Esophagus squamous epithelium (tissue), 4 donors: ENCODE results near the gene SOX12.

Source experiments
- POLR2A ChIP-seq, 4 donors: fragments of 450-650 bp; IDR thresholded peaks; one replicate each; pipeline ENCODE4 v1.6.1; 2017; ENCODE audit warnings: antibody characterized with exemption in 4 of 4, mild to moderate bottlenecking in 4 of 4, moderate library complexity in 3 of 4
- TF ChIP-seq, protein P1 (sequence below), 6 experiments: fragments of 450-650 bp in 4 of 6; fragments of 200-600 bp in 2 of 6; sonication (generic) in 2 of 6; IDR thresholded peaks; one replicate each; pipeline ENCODE4 v1.5.1; 2016 to 2019; ENCODE audit warnings: antibody characterized with exemption in 6 of 6, mild to moderate bottlenecking in 4 of 6, moderate library complexity in 4 of 6

DNA sequence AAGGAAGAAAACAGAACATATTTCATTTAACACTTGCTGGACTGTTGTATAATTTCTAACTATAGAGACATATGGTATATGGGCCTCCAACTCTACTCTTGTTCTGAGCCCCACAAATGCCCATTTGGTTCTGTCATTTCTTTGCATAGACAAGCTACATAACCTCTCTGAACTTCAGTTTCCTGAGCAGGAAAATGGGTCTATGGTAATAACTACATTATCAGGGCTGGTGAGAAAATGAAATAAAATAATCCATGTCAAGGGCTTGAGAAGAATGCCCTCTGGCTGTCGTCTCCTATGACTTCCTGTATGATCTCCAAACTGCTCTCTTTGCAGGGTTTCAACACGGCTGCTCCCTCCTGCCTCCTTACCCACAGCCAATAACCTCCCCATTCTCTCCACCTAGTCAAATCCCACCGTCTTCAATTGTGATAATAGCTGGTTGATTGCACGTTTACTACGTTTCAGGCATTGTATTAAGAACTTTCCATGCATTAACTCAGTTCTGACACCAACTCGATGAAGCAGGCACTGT lies 16.0 kb upstream of the SOX12 start:
- TF ChIP-seq POLR2A (IDR thresholded peaks at IDR 0.05): no peak
- TF ChIP-seq, protein P1, sequence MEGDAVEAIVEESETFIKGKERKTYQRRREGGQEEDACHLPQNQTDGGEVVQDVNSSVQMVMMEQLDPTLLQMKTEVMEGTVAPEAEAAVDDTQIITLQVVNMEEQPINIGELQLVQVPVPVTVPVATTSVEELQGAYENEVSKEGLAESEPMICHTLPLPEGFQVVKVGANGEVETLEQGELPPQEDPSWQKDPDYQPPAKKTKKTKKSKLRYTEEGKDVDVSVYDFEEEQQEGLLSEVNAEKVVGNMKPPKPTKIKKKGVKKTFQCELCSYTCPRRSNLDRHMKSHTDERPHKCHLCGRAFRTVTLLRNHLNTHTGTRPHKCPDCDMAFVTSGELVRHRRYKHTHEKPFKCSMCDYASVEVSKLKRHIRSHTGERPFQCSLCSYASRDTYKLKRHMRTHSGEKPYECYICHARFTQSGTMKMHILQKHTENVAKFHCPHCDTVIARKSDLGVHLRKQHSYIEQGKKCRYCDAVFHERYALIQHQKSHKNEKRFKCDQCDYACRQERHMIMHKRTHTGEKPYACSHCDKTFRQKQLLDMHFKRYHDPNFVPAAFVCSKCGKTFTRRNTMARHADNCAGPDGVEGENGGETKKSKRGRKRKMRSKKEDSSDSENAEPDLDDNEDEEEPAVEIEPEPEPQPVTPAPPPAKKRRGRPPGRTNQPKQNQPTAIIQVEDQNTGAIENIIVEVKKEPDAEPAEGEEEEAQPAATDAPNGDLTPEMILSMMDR (IDR thresholded peaks at IDR 0.05): no peak
